Liver (tissue), 9 donors: ENCODE data around the gene DRGX. TPM values are rescaled to one million over a fixed set of nuclear protein-coding genes. Genes with fewer than 3 reads are reported as not detected.

Source experiments
- DNase-seq: peaks from one replicate; pipeline ENCODE4 v3.0.0-alpha.2; 2017; ENCODE audit warnings: low spot score
- H3K27ac ChIP-seq, 2 donors: one replicate each; pipeline ENCODE4 v1.7.0; 2013; ENCODE audit warnings: inconsistent platforms in 2 of 2, low read length in 2 of 2, control low read depth in 1 of 2, low read depth in 1 of 2, mild to moderate bottlenecking in 1 of 2
- H3K27me3 ChIP-seq, 4 donors: one replicate each; pipeline versions ENCODE4 v1.6.1 to v1.7.0; 2013; ENCODE audit warnings: low read length in 3 of 4, inconsistent platforms in 1 of 4, mild to moderate bottlenecking in 1 of 4, moderate library complexity in 1 of 4; ENCODE audit not compliant: control insufficient read depth in 4 of 4, insufficient read depth in 4 of 4
- H3K36me3 ChIP-seq, 4 donors: one replicate each; pipeline versions ENCODE4 v1.6.1 to v1.7.0; 2013; ENCODE audit warnings: low read length in 3 of 4, mild to moderate bottlenecking in 3 of 4, low read depth in 1 of 4, moderate library complexity in 1 of 4; ENCODE audit not compliant: control insufficient read depth in 4 of 4, insufficient read depth in 3 of 4
- H3K4me1 ChIP-seq, 4 donors: one replicate each; pipeline versions ENCODE4 v1.6.1 to v1.7.0; 2013; ENCODE audit warnings: low read length in 3 of 4, mild to moderate bottlenecking in 3 of 4, moderate library complexity in 1 of 4; ENCODE audit not compliant: control insufficient read depth in 4 of 4, insufficient read depth in 4 of 4
- H3K4me3 ChIP-seq, 3 donors: one replicate each; pipeline versions ENCODE4 v1.6.1 to v1.7.0; 2013; ENCODE audit warnings: low read length in 3 of 3, control low read depth in 1 of 3, low read depth in 1 of 3, mild to moderate bottlenecking in 1 of 3
- H3K9ac ChIP-seq, 2 donors: one replicate each; pipeline ENCODE4 v1.7.0; 2013; ENCODE audit warnings: low read length in 2 of 2, mild to moderate bottlenecking in 2 of 2, moderate library complexity in 2 of 2, control low read depth in 1 of 2, low read depth in 1 of 2
- H3K9me3 ChIP-seq, 4 donors: one replicate each; pipeline versions ENCODE4 v1.6.1 to v1.7.0; 2013; ENCODE audit warnings: low read length in 3 of 4; ENCODE audit not compliant: control insufficient read depth in 4 of 4
- EGR1 ChIP-seq, 2 donors: IDR thresholded peaks; 2 replicates each; pipeline ENCODE4 v1.6.1; 2016 to 2018; ENCODE audit warnings: antibody characterized with exemption in 2 of 2, low read depth in 2 of 2
- FOXA1 ChIP-seq: IDR thresholded peaks from 2 replicates; pipeline ENCODE4 v1.6.1; 2016; ENCODE audit warnings: antibody characterized with exemption
- FOXA2 ChIP-seq: IDR thresholded peaks from 2 replicates; pipeline ENCODE4 v1.6.1; 2016; ENCODE audit warnings: antibody characterized with exemption
- GABPA ChIP-seq, 2 donors: IDR thresholded peaks in 1 of 2; conservative IDR thresholded peaks in 1 of 2; 2 replicates each; pipeline ENCODE4 v1.6.1; 2016; ENCODE audit warnings: antibody characterized with exemption in 2 of 2, mild to moderate bottlenecking in 1 of 2, moderate library complexity in 1 of 2
- HNF4A ChIP-seq, 2 donors: conservative IDR thresholded peaks; 2 replicates each; pipeline ENCODE4 v1.6.1; 2016; ENCODE audit warnings: antibody characterized with exemption in 2 of 2, mild to moderate bottlenecking in 2 of 2
- HNF4G ChIP-seq: IDR thresholded peaks from 2 replicates; pipeline ENCODE4 v1.6.1; 2016; ENCODE audit warnings: antibody characterized with exemption
- JUND ChIP-seq, 2 donors: IDR thresholded peaks; 2 replicates each; pipeline ENCODE4 v1.6.1; 2016; ENCODE audit warnings: antibody characterized with exemption in 2 of 2
- MAX ChIP-seq: IDR thresholded peaks from 2 replicates; pipeline ENCODE4 v1.6.1; 2016; ENCODE audit warnings: antibody characterized with exemption
- NR2F2 ChIP-seq: IDR thresholded peaks from 2 replicates; pipeline ENCODE4 v1.6.1; 2016; ENCODE audit warnings: antibody characterized with exemption
- RAD21 ChIP-seq, 2 donors: IDR thresholded peaks; 2 replicates each; pipeline ENCODE4 v1.6.1; 2016; ENCODE audit warnings: antibody characterized with exemption in 2 of 2, mild to moderate bottlenecking in 2 of 2
- REST ChIP-seq: IDR thresholded peaks from 2 replicates; pipeline ENCODE4 v1.6.1; 2016; ENCODE audit warnings: antibody characterized with exemption, mild to moderate bottlenecking
- RXRA ChIP-seq, 2 donors: IDR thresholded peaks; 2 replicates each; pipeline ENCODE4 v1.6.1; 2017 to 2018; ENCODE audit warnings: antibody characterized with exemption in 2 of 2, mild to moderate bottlenecking in 1 of 2
- SP1 ChIP-seq: IDR thresholded peaks from 2 replicates; pipeline ENCODE4 v1.6.1; 2018; ENCODE audit warnings: antibody characterized with exemption, mild to moderate bottlenecking
- YY1 ChIP-seq: IDR thresholded peaks from 2 replicates; pipeline ENCODE4 v1.6.1; 2016; ENCODE audit warnings: antibody characterized with exemption, mild to moderate bottlenecking
- ZBTB33 ChIP-seq: IDR thresholded peaks from 2 replicates; pipeline ENCODE4 v1.6.1; 2016; ENCODE audit warnings: antibody characterized with exemption
- WGBS: extraction: QIAGEN DNeasy Blood & Tissue Kit; methylation state at CpG from one replicate; pipeline ENCODE4 v1.1.7; 2013; 5-methylcytosine and 5-hydroxymethylcytosine counted together
- polyA plus RNA-seq, 2 donors: library from polyadenylated mRNA; stranded (reverse) in 1 of 2; unstranded in 1 of 2; fragments of 200-250 nt in 1 of 2; fragments of >200 nt in 1 of 2; fragmentation: Nextera tagmentation in 1 of 2; extraction: Ambion mirVana in 1 of 2; gene quantifications; one replicate each; pipeline versions ENCODE4 v1.2.1 to v1.2.3, GENCODE V29; 2013 to 2015
- total RNA-seq, 2 donors: library from RNA; depleted of rRNA; stranded (reverse); fragments of >200 nt; gene quantifications; one replicate each; pipeline ENCODE4 v1.2.3, GENCODE V29; 2014
- donor health status: healthy.
- donor health status: healthy.
- donor health status: healthy.
- donor health status: healthy.
- donor health status: healthy.

The DRGX gene
- total and polyA plus RNA-seq, 4 donors: not detected

DNA sequence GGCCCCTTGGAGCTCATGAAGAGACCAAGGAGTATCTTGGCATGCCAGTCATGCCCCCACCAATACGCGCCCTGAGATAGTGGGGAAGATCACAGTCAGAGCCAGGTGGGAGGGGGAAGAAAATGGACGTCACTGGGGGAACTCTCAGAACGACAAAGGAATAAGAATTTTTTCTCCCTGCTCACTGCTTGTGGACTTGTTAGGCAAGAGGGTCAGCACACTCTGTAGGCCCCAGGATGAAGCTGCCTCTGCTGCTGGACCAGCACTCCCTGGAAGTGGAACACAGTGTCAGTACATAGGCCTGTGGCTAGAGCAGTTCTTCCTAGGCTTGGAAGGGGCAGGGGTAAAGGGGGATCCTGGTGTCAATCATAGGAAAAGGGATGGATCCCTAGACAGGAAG is 46.5 kb downstream of the DRGX start:
- no peaks in the 10 kb centered on the region for H3K36me3 ChIP-seq
- WGBS: 91% methylated on average over 4 of the region's 4 CpGs
- H3K4me1 ChIP-seq: no peaks in the 10 kb centered on the region
- peak; percentile 13 for DNase-seq
- H3K27me3 ChIP-seq: no peaks in the 10 kb centered on the region
- peaks cover 2 to 14% (median 10%) of the 10 kb centered on the region in 4 donors for H3K9me3 ChIP-seq
- no peak overlapping the region for H3K27ac ChIP-seq
- TF ChIP-seq MAX: no peak
- no peak for TF ChIP-seq ZBTB33
- TF ChIP-seq SP1: no peak
- no peak for TF ChIP-seq HNF4A (conservative IDR thresholded peaks at IDR 0.05)
- TF ChIP-seq RAD21 (IDR thresholded peaks at IDR 0.05): no peak
- no peak for TF ChIP-seq GABPA (IDR thresholded peaks at IDR 0.05 in 1 of 2, conservative IDR thresholded peaks at IDR 0.05 in 1 of 2)
- TF ChIP-seq RXRA (IDR thresholded peaks at IDR 0.05): no peak
- TF ChIP-seq REST: no peak
- no peak for TF ChIP-seq HNF4G
- no peak overlapping the region for H3K4me3 ChIP-seq
- no peak overlapping the region for H3K9ac ChIP-seq

- H3K27ac ChIP-seq: no peak overlapping the region
- TF ChIP-seq FOXA2 (no peak), FOXA1 (no peak), GABPA (IDR thresholded peaks at IDR 0.05 in 1 of 2, conservative IDR thresholded peaks at IDR 0.05 in 1 of 2) (no peak), MAX (no peak), RXRA (IDR thresholded peaks at IDR 0.05) (no peak), YY1 (no peak), HNF4G (no peak), NR2F2 (no peak), SP1 (no peak)
- 60% methylated on average over 2 of the region's 2 CpGs for WGBS
- peak; percentile 17 for DNase-seq
- H3K27me3 ChIP-seq: no peaks in the 10 kb centered on the region
- peaks cover 2 to 14% (median 10%) of the 10 kb centered on the region in 4 donors for H3K9me3 ChIP-seq
- no peak overlapping the region for H3K9ac ChIP-seq
- H3K4me3 ChIP-seq: no peak overlapping the region
- H3K36me3 ChIP-seq: no peaks in the 10 kb centered on the region
- no peaks in the 10 kb centered on the region for H3K4me1 ChIP-seq
Measured at GRCh38 chr10:49348593-49348992, 47.3 kb downstream of the DRGX start.

DNA sequence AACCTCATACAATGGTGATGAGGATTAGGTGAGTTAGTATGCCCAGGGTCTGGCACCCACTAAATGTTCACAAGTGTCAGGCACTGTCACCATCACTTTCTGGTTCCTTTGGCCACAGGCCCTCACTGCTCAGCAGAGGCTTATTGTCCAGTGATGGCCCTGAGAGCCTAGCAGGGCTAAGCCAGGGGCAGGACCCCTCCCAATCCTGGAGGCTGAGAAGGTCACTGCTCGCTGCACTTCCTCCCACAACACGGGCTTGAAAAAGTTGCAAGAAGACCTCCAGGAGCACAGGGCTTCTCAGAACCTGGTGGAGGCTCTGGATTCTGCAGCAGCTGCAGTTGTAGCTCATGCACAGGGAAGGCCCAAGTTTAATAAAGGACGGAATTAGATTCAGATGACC is 48.1 kb downstream of the DRGX start:
- peak; percentile 9 for DNase-seq
- Histone ChIP-seq H3K36me3 (no peaks in the 10 kb centered on the region), H3K4me1 (no peaks in the 10 kb centered on the region), H3K9me3 (peaks cover 2 to 14% (median 10%) of the 10 kb centered on the region in 4 donors), H3K27ac (no peak overlapping the region), H3K9ac (no peak overlapping the region), H3K4me3 (no peak overlapping the region), H3K27me3 (no peaks in the 10 kb centered on the region)
- TF ChIP-seq ZBTB33 (no peak), EGR1 (IDR thresholded peaks at IDR 0.05; ENCODE audit: low read depth in 2 of 2) (no peak), JUND (IDR thresholded peaks at IDR 0.05) (no peak), FOXA1 (no peak), MAX (no peak), FOXA2 (no peak), YY1 (no peak)
- 75% methylated on average over 3 of the region's 3 CpGs for WGBS
